ENCODE measurements around the gene PDSS1.
A peak's percentile ranks its signal among the peaks of the same experiment; 100 is the strongest.

Gene PDSS1

GRCh38 chr10:26739071-26739631 is 41.6 kb downstream of the PDSS1 start:
- no peak overlapping the region for H3K4me3 ChIP-seq (ENCODE audit: low read length)
- TF ChIP-seq ZNF274 (IDR thresholded peaks at IDR 0.05; ENCODE audit: low read depth, low read length), result no peak

GRCh38 chr10:26741368-26741767 is 43.9 kb downstream of the PDSS1 start:
- no peak for TF ChIP-seq ZNF274 (IDR thresholded peaks at IDR 0.05; ENCODE audit: low read depth, low read length)
- no peak overlapping the region for H3K4me3 ChIP-seq (ENCODE audit: low read length)

GRCh38 chr10:26743091-26743490 is 45.6 kb downstream of the PDSS1 start:
- no peak overlapping the region for H3K4me3 ChIP-seq (ENCODE audit: low read length)
- TF ChIP-seq ZNF274 (IDR thresholded peaks at IDR 0.05; ENCODE audit: low read depth, low read length), result no peak

DNA sequence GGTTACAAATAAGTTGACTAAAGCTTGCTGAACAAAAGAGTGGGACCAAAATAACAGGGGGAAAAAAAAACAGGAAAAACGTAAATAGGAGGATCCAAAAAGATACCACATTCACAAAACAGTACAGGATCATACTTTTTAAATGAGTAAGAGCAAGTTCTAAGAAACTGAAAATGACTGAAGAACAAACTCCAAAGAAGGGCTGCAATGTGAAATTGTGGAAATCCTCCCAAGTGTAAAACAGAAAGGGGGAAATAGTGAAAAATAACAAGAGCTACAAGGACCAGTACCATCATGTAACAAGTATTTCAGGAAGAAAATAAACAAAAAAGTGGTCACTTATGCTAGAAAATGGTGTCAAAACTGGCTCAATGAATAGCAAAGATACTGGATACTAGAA is 46.3 kb downstream of the PDSS1 start:
- TF ChIP-seq ZNF274 (IDR thresholded peaks at IDR 0.05; ENCODE audit: low read depth, low read length), result no peak
- H3K4me3 ChIP-seq (ENCODE audit: low read length), result no peak overlapping the region

DNA sequence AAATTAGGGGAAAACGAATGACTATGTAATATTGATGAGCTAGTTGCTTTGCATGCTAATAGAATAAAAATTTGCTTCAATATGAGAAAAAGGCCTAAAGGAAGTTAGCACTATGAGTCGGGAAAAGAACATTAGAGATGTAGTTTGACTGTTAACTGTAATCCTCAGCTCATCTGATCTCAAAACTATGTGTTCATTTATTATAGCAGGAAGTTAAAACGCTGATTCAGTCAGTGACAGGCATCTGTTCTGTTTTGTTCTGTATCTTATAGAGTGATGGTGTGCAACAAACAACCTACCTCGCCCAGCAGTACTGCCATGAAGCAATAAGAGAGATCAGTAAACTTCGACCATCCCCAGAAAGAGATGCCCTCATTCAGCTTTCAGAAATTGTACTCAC is 48.6 kb downstream of the PDSS1 start:
- no peak for TF ChIP-seq ZNF274 (IDR thresholded peaks at IDR 0.05; ENCODE audit: low read depth, low read length)
- no peak overlapping the region for H3K4me3 ChIP-seq (ENCODE audit: low read length)

DNA sequence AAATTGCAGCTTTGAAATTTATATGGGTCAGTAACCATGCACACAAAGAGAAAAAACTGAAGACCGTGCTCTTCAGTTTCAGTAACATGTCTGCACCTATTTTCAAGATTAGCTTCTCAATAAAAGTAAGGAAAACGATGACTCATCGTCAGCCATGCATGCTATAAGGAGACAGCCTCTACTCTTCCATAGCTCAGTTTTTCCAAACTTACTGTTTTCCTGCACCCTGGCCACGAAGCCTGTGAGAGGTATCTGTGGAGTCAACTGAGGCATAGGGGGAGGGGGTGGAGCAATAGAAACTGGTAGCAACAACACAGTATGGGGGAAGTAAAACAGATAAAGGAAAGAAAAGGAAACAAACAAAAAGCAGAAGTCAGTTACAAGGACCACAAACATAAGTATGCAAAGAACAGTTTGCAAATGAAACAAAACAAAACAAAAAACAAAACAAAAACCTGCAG is 58.0 kb downstream of the PDSS1 start:
- TF ChIP-seq ZNF274 (IDR thresholded peaks at IDR 0.05; ENCODE audit: low read depth, low read length), result no peak
- peak overlapping the region; percentile 49; the same call in 1 of the 2 replicates for H3K4me3 ChIP-seq (ENCODE audit: low read length)

DNA sequence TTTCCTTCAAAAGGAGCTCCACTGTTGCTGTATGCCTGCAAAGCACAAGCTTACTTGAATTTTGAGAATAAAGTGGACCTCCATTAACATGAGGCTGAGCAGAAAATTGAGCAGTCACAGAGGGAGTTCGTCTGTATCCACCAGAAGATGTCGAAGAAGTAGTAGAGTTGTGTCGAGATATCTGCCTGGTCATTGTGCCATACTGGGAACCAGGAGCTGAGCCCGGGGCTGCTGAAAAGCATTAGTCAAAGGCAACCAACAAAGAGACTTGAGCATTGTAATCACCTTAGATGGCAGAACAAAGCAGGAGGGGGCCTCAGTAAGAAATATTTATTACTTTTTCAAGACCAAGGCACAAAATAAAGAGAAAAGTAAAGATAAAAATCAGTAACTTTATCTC is 61.5 kb downstream of the PDSS1 start:
- H3K4me3 ChIP-seq (ENCODE audit: low read length), result no peak overlapping the region
- TF ChIP-seq ZNF274 (IDR thresholded peaks at IDR 0.05; ENCODE audit: low read depth, low read length), result no peak

GRCh38 chr10:26765549-26765948 is 68.0 kb downstream of the PDSS1 start:
- H3K4me3 ChIP-seq (ENCODE audit: low read length), result no peak overlapping the region
- no peak for TF ChIP-seq ZNF274 (IDR thresholded peaks at IDR 0.05; ENCODE audit: low read depth, low read length)

GRCh38 chr10:26770069-26770468 is 72.6 kb downstream of the PDSS1 start:
- TF ChIP-seq ZNF274 (IDR thresholded peaks at IDR 0.05; ENCODE audit: low read depth, low read length), result no peak
- H3K4me3 ChIP-seq (ENCODE audit: low read length), result no peak overlapping the region

DNA sequence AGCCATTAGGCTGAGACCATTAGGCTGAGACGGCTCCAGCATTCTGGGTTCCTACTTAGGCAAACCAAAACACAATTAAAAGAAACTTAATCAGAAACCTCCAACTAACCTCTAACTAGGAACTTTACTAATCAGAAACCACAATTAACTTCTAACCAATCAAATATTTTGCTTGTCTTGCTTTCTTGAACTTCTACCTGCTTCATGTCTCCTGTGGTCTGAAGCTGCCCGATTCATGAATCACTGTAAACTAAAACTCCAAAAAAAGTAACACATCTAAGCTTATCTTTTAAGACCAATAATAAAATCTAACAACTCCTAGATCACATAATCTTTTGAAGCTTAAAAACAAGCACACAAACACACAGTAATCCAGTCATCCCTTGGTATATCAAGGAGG is 76.1 kb downstream of the PDSS1 start:
- H3K4me3 ChIP-seq (ENCODE audit: low read length), result no peak overlapping the region
- no peak for TF ChIP-seq ZNF274 (IDR thresholded peaks at IDR 0.05; ENCODE audit: low read depth, low read length)

- H3K4me3 ChIP-seq (ENCODE audit: low read length), result no peak overlapping the region
- TF ChIP-seq ZNF274 (IDR thresholded peaks at IDR 0.05; ENCODE audit: low read depth, low read length), result no peak
Observed at GRCh38 chr10:26776258-26776657, 78.8 kb downstream of the PDSS1 start.

DNA sequence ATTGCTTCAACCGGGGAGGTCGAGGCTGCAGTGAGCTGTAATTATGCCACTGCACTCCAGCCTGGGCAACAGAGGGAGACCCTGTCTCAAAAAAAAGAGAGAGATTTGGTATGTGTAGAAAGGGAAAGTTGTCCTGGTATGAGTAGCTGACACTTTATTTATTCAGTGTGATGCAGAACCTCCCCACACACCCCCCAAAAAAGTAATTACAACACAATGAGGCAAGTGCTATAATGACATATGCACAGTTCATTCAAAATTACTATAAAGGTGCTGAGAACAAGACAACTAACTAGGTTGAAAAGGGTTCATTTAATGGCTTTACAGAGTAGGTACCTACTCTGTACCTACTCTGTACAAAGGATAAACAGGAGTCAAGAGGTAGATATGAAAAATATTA is 80.2 kb downstream of the PDSS1 start:
- TF ChIP-seq ZNF274 (IDR thresholded peaks at IDR 0.05; ENCODE audit: low read depth, low read length), result no peak
- no peak overlapping the region for H3K4me3 ChIP-seq (ENCODE audit: low read length)

GRCh38 chr10:26779176-26779860 is 81.8 kb downstream of the PDSS1 start:
- H3K4me3 ChIP-seq (ENCODE audit: low read length), result no peak overlapping the region
- no peak for TF ChIP-seq ZNF274 (IDR thresholded peaks at IDR 0.05; ENCODE audit: low read depth, low read length)

- TF ChIP-seq ZNF274 (IDR thresholded peaks at IDR 0.05; ENCODE audit: low read depth, low read length), result no peak
- H3K4me3 ChIP-seq (ENCODE audit: low read length), result no peak overlapping the region; the same call in 1 of the 2 replicates
Observed at GRCh38 chr10:26780106-26780792, 82.7 kb downstream of the PDSS1 start.
